ENCODE data around the gene SMARCA2.

Gene SMARCA2

DNA sequence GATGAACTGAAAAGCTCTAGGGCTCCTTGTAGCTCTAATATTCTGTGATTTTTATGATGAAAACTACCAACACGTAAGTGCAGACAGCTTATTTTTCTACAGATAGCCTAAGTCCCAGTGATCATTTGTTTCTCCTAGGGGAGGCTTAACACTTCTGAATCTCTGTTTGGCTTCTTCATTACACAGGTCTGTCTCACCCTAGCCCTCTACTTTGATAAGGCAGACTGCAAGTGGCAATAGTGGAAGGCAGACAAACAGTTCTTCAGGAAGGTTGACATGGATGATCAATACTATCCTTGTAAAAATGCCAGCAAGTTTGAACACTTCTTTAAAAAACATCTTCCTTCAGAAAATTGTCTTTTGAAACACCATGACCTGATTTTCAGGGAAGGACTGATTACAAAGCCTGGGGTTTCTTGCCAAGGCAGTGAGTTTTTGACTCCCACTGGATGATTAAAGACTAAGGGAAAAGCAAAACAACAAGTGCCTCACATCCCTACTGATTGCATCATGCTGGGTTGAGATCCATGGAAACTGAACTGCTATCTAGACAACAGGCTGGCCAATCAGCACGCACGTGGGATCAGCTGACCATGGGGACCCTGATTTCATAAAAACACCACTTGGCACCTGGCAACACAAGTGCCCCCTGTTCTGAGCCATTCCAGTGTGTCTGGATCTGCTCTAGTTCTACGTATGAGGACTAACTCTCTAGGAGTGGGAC lies 212.2 kb downstream of the SMARCA2 start:
- DNase-seq, result no peak

DNA sequence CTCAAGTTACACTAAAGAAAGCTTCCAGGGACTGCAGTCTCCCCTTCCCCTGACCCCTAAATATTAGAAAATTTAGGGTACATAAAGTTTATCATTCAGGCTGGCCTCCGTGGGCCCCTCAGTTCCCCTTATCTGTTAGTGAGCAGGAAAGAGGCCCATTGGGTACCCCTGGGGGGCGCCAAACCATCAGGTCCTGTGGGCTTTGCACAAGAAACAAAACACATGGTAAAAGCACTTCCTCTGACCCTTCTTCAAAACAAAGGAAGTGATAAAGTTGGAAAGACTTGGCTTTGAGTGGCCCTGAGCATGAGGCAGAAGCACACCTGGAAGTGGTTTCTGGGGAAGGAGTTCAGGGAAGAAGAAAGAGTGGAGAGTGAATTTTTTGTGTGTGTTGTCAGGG lies 213.0 kb downstream of the SMARCA2 start:
- peak; percentile 45 for DNase-seq

DNA sequence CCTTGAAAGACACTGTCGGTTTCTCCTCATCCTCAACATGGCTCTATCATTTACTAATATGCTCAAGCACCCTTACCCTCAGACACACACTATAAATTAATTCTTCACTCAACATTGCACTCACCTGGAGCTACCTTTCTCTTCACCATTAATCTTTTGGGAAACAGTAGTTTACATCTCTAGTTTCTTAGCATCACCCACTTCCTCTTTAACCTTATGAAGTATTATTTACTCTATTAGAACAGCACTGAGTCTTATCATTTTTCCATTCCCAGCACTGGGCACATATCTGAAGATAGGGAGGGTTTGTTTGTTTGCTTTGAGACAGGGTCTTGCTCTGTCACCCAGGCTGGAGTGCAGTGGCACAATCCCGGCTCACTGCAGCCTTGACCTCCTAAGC lies 213.5 kb downstream of the SMARCA2 start:
- no peak for DNase-seq

DNA sequence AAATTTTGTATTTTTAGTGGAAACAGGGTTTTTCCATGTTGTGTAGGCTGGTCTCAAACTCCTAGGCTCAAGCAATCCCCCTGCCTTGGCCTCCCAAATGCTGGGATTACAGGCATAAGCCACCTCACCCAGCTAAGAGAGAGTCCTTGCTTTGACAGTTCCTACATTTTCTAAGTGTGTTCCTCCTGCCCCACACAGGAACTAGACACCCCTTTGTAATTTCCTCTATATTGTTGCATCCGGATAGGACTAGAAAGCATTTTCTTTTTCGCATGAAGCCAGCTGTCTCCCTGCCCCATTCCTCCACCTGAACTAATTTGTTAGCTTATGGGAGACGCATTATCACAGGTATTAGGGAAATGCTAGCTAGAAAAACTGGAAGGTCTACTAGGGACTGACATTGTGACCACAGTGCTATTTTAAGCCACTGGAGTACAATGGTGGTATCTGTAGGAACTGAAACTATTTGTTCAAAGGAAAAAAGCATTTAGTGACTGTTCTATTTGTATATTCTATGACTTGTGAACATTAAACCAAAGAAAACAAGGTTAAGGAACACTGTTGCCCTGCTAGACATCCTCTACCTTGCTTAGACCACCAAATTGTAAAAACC lies 214.1 kb downstream of the SMARCA2 start:
- no peak for DNase-seq

DNA sequence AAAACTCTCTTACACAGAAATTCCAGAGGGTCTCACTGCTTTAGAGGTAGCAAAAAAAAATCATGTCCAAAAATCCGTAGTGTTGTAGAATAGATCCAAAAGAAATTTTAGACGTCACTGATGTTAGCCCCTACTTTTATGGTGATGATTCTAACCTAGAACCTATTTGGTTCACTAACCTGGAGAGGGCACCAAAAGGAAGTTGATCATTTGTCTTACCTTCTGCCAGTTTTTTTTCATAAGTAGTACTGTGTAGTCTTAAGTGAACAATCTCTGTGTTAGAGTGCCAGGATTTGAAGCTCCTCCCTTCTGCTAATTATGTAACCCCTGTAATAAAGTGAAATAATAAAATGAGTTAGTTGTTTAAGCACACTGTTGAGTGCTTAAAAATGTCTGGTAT lies 215.2 kb downstream of the SMARCA2 start:
- no peak for DNase-seq

DNA sequence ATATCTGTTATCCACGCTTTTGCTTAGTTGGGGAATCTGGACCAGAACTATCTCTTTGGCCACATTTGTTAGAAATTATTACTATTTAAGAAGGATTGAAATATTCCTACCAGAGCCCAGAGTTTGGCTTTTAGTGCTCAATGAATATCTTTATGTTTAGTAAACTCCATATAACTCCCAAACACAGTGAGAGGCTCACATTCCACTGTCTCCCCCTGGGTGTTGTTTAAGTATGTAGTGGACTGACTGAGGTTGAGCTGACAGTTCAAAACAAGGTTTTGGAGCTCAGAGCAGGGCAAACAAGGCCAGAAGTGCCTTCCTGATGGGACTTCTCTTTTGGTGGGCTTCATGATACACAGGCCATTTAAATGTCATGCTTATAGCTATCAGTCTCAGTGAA lies 216.0 kb downstream of the SMARCA2 start:
- peak; percentile 27 for DNase-seq

DNA sequence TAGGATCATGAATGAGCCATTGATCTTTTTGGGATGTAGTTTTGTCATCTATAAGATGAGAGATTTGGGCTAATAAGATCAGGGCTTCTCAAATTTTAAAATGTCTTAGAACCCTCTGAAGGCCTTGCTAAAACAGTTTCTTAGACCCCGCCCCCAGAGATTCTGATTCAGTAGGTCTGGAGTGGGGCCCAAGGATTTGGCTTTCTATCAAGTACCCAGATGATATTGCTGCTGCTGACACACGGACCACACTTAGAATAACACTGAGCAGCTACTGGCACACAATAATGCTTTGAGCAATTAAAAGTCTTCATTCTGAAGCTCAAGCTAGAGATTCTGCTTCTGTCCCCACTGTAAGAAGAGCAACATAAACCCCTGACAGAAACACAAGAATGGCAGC lies 216.7 kb downstream of the SMARCA2 start:
- no peak for DNase-seq

DNA sequence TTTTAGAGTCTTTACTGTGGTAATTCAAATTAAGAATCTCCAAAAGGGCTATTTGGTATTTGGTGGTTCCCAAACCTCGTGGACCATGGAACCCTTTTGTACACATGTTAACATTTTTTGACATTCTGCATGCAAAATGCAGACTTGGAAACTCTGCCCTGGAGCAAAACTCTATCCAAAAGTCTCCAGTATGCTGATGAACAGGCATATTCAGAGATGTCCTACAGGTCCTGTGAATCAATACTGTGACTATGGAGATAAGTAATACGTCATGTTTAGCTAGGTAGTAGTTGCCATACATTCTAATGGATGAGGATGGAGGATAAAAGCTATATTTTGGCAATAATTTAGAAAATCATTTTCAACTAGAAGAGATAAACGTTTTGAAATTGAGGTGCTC lies 218.1 kb downstream of the SMARCA2 start:
- no peak for DNase-seq

DNA sequence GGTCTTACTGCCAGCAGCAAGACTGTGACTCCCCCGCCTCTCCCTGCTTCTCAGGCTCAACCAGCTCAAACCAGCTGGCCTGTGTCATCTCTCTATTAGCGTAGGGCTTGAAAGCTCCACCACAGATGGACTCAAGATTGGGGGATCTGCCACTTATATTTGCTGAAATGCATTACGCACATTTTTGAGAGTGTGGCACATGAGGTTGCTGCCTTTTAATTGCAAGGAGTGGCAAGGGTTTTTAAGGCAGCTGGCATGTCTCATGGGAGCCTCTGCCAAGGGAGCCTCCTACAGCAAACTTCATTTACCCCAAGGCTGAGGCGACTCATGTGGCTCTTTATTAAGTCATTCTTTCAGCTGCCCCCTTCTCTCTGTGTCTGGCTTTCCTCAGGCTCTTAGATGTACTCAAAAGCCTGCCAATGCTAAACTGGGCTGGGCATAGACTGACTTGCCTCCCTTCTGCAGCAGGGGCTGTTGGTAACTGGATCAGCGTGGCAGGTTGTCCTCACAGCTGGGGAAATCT lies 219.3 kb downstream of the SMARCA2 start:
- DNase-seq, result peak; percentile 47

DNA sequence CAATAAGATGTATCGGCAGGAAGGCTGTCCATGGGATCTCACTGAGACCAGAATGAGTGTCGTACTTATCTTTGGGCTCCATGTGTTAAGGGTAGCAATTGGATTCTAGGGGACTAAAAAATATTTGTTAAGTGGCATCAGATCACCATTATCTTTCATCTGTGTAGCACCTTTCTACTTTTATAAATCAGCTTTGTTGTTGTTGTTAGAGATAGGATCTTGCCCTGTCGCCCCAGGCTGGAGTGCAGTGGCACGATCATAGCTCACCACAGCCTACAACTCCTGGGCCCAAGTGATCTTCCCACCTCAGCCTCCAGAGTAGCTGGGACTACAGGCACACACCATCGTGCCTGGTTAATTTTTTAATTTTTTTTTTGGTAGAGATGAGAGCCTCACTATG lies 220.5 kb downstream of the SMARCA2 start:
- DNase-seq, result no peak

DNA sequence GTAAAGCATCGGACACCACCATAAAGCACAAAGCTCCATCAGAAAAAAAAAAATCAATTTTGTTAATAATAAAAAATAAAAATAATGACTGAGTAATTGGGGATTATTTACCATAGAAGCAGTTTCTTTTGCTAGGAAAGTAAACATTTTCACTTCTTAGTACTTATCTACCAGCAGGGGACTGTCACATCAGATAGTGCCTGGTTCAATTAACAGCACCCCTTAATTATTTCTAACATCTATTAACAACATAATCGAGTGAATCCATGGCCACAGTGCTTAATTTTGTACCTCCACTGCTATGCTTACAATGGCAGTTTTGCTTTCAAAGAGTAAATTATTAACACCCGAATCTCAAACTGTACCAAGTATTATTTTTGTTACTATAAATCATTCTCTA lies 221.7 kb downstream of the SMARCA2 start:
- DNase-seq, result no peak

DNA sequence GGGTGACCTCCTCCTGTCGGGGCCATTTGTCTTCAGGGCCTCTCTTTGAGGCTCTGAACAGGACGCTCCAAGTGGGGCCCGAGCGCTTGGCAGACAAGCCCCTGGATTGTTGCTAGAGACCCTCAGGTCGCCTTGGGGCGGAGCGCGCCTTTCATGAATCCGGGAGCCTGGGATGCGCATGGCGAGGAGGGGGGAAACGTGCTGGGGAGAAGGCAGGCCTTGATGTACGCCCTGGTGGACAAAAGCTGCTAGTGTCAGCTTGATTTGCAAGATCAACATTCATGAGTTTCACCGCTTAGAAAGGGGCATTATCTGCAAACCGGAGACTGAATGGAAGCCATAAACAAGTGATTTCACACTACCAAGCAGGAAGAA lies 226.3 kb downstream of the SMARCA2 start:
- peak; percentile 87 for DNase-seq

DNA sequence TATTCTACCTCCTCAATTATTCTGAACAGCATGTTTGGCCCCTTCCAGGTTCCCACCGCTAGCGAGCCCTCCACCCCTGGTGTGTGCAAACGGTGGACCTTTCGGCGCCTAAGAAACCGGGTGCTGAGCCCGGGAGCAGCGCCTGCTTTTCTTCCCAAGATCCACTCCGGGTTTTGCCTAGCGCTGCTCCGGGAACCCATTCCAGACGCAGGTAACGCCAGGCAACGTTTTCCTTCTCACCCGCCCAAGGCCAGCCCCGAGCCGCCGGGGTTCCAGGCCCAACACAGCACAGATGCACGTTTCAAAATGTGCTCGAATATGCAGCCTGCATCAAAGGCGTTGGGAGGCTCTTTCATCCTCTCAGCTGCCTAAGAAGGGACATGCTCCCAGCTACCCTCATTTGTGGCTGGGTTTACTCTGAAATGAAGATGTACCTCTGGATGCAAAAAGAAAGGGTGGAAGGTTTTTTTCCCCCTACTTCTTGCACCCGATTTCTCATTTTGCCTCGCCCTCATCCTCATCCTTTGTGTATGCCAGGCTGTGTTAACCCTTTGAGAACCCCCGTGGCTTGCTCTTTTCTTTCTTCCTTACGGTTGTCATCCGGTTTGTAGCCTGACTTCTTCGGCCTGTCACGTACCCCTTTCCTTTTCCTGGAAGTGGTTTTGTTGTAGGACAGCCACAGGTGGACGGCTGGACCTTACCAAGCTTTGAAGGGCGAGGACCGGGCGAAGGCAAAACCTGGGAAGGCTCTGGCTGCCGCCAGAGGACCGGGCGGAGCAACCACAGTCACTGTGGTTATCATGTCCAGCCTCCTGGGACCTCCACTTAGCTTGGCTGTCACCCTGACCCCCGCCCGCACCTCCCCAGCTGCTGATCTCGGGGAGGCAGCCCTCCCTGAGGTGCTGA lies 226.9 kb downstream of the SMARCA2 start:
- DNase-seq, result peak; percentile 94

DNA sequence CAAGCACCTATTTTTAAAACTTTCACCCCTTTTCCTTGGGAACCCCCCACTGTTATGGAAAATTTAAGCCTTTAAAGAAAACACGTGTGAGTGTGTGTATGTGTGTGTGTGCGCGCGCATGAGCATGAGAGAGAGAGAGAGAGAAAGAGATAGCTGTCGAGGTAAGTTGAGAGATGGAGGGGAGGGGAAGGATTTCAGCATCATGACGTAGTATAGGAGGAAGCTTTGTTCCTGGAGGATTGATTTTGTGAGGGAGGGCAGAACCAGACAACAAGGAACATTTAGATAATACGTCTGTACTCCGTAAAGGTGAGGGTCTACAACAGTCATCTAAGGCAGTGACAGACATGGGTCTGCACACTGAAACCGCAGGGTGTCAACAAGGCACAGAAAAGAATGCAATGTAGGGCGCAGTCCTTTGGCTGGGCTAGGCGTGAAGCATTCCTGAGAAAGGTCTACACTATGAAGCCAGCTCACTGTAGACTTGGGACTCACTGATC lies 227.7 kb downstream of the SMARCA2 start:
- DNase-seq, result no peak
